ENCODE results near the gene TYMS.
A peak's percentile ranks its signal among the peaks of the same experiment; 100 is the strongest.

TYMS gene

GRCh38 chr18:657311-658000, at the start of gene TYMS:
TYMS (plus strand) TSS chr18:657653; CDS start chr18:657743, 90 bp downstream.
- DNase-seq: peak; percentile 87 to 90

DNA sequence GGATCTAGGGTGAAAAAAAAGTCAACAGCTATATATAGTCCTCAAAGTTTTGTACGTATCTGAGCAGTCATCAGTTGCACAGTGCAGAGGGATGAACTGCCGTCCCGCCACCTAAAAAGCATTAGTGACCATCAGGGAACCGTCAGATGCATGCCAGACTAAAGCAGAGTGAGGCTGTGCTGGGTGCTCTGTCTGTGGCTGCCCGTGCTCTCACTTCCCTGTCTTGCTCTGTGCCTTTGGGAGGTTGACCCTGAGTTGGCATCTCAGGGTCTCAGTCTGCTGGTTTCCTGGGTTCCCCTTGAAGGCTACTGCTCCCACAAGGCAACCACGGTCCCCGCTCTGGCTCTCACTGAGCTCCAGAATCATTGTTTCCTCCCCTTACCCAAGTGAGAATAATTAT, 49.5 kb upstream of the TYMS start:
- no peak for DNase-seq

- no peak for DNase-seq
Measured at GRCh38 chr18:610214-610928, 47.1 kb upstream of the TYMS start.

DNA sequence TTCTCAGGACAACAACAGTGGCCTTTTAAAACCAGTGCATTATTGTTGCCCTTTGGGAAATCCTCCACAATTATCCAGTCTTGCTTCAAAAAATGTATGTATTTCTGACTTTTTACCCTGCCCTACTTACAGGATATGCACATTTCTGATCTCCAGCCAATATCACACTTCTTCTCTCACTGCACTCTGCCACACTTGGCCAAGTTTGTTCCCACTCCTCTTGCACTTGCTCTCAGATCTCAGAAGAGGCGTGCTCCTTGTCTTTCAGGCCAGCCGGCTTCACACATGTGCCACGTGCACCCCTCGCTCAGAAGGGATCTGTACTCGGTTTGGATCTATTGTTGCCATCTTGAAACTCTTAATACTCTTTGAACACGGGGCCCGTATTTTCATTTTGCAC, 45.3 kb upstream of the TYMS start:
- no peak for DNase-seq

DNA sequence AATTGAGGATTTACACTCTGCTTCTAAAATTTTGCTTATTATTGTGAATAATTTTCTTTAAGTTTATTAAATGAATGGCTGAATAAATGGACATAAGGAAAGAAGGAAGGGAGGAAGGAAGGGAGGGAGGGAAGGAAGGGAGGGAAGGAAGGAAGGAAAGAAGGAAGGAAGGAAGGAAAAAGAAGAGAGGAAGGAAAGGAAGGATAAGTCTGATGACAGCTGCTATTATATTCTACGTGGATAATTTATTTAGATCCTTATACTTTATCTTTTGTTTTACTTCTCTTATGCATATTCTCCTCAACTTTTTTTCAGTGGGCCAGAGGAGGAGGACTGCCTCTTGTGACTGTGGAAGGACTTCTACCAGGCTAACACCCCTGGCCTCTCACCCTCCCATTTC, 43.3 kb upstream of the TYMS start:
- no peak for DNase-seq

DNA sequence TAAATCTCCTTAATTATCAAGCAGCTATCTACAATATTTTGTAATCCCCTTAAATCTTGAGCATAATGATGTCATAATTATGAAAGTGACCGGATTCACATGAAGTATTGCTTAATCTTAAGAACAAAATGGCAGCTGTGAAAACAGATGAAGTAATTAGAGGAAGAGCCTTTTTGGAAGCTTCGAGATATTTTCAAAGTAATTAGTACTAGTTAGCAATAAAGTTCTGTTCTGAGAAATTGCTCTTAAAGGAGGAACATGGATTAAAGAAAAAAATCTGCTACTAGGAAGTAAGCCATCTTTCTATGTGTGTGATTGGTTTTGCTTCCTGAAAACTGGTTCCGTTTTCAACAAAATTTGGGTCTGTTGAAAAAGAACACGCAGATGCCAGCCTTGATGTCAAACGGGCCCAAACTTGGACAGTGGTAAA, 42.3 kb upstream of the TYMS start:
- DNase-seq: no peak

DNA sequence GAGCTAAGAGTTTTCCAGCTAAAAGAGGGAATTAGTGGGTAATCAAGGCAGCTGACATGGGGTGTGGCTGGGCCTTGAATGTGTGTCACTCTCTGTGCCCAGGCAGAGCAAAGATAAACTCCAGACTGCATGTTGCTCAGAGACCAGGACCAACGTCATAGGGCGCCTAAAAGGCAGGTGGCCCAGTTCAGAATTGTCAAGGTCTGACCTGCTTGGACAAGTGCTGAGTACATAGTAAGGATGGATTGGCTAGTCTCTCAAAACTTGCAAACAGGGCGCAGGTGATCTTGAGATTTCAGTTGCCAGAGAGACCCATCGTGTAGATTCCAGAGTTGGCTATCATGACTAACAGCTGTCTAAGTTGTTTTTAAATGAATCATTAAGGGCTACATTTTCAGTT, 41.7 kb upstream of the TYMS start:
- DNase-seq: no peak

DNA sequence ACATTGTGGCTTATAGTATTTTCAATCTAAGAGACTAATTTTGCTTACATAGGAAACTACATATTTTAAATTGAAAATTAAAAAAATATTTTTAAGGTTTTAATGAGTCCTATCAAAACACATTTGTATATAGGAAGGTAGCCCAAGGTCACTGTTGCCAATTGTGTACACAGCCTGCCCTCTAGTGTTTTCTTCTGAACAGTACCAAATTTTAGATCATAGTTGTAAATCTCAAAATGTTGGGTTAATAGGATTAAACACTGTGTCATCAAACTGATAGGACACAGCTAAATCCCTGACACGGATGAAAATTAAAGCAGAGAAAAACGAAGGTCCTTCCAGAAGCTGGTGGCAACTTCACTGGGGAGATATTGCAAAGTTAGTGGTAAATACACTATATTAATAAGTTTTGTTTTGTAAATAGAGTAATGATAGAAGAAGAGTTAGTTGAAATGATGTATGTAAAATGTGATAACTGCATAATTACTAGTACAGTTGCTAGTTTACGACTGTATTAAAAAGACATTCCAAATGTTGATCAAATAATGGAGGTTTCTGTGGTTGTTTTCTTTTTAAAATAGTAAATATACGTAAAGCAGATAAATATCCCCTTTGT, 41.0 kb upstream of the TYMS start:
- DNase-seq: peak; percentile 34 to 50

GRCh38 chr18:617970-618504, 39.4 kb upstream of the TYMS start:
- DNase-seq: no peak

DNA sequence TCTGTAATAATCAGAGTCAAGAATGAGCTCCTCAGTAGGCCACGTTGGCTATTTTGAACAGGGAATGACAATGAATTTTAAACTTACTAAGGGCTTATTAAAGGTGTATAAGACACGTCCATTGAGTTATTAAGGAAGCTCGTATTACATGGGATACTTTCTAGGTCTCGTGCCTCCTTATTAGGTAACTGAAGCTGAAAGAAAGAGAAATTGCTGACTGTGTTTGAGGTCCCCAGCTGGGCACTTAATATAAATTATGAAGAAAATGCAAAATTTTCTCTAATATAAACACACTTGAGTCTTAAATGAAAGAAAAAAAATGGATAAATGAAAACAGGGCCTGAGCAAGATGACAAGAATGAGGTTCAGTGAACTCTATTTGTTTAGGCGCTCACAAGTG, 38.8 kb upstream of the TYMS start:
- DNase-seq: no peak

GRCh38 chr18:621291-622043, 36.0 kb upstream of the TYMS start:
- no peak for DNase-seq

DNA sequence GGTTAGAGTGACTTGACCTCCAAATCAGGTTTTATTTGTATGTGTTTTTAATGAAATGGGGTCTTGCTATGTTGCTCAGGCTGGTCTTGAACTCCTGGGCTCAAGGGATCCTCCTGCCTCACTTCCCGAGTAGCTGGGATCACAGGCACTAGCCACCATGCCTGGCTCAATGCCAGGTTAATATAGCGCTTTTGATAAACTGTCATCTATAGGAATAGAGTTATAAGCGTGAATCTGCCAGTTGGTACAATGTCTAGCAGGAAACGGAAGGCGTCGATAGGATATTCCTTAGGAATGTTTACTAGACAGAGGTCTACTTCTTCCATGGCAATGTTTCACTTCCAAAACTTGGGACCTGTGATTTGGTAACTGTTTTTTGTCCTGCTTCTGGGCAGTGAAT, 35.2 kb upstream of the TYMS start:
- DNase-seq: no peak

DNA sequence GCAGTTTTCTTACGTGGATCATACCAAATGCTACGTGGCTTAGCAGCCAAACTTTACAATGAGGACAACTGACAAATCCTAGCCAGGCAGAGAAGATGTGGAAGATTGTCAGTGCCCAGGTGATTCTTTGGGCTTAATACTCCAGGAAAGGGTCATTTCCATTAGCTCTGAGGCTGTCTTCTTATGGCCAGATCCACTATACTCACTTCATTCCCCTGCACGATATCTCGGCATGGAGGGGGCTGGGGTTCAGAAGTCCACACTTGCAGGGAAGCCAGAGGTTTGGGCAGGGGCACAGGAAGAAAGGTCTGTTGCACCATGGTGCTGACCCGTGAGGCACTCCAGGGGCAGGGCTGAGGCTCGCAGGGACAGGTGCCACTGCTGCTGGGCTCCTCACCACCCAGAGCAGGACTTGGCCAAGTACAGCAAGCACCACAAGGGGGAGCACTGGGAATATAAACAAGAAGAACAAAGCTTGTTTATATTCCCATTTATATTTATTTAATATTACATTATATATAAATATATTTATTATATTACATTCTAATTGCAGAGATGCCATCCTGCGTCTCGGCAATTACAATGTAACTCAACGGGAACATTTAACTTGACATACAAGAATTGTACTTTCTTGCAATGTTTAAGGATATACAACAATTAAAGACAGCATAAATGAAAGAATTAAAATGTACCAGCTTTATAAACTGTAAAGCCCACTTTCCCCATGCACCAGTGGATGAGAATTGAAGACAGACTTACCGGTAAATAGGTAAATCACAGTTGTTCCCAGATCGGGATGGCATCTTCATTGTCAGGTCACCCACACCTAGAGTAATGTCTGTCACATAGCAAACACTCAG, 33.5 kb upstream of the TYMS start:
- DNase-seq: peak; percentile 35 to 73

DNA sequence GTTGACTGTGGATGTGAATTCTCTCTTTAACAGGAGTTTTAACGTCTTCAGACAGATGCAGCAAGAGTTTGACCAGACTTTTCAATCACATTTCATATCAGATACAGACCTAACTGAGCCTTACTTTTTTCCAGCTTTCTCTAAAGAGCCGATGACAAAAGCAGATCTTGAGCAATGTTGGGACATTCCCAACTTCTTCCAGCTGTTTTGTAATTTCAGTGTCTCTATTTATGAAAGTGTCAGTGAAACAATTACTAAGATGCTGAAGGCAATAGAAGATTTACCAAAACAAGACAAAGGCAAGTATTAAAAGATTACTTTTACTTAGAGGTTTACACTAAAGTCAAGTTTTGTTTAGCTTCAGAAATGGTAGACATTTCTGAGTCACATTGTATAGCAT, 30.2 kb upstream of the TYMS start:
- DNase-seq: no peak

DNA sequence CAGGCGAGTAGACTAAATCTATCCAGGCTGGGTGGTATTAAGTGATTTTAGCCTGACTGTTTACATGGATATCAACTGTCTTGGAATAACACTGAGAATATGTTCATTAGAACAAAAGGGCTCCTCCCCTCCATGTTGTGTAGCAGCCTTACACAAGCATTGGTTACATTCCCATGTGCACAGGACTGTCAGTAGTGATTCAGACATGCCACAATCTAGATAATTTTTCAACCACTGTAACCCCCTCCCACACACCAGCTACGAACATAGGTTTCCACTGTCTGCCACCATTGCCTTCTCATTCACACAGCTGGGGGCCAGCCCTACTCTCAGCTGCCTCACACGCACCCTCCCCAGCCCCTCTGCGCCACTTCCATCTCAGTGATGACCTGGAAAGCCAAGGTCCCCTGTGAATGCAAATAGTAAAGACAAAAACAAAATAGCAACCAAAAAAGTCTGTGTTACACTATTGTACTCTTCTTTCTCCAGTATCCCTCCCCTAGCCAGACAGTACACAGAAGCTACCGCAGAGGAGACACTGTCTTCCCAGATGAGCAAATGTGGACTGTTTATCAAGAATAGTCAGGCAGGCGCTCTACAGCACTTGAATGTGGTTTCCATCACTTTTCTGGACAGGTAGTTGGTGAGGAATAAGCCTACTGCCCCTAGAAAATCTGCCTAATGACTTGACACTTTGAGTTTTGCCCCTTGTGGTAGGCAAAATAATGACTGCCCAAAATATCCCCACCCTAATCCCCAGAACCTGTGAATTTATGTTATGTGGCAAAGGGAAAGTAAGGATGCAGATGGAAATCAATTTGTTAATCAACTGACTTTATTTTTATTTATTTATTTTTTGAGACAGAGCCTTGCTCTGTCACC, 27.9 kb upstream of the TYMS start:
- DNase-seq: no peak

GRCh38 chr18:631560-631959, 25.9 kb upstream of the TYMS start:
- no peak for DNase-seq

DNA sequence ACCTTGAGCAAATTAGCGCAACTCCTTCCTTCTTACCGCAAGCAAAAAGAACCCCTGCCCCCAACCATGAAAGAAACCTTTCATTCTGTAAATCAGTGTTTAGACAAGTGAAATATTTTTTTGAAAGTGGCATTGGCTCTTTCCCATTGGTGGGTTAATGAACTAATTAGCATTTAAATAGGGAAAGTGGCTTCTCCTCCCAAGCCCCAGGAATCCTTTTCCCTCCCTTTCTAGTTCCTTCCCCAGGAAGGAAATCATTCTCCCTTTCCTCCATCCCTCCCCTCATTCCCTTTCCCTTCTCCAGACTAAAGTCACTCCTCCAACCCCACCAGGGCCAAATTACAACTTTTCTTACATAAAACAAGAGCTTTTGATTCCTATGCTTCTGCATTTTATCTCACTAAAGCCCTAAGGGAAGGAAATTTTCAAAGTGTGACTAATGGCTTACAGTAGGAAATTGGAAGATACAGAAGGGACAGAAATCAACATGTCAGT, 22.9 kb upstream of the TYMS start:
- no peak for DNase-seq

- DNase-seq: no peak
Measured at GRCh38 chr18:635171-635570, 22.3 kb upstream of the TYMS start.

GRCh38 chr18:641224-641623, 16.2 kb upstream of the TYMS start:
- DNase-seq: no peak

DNA sequence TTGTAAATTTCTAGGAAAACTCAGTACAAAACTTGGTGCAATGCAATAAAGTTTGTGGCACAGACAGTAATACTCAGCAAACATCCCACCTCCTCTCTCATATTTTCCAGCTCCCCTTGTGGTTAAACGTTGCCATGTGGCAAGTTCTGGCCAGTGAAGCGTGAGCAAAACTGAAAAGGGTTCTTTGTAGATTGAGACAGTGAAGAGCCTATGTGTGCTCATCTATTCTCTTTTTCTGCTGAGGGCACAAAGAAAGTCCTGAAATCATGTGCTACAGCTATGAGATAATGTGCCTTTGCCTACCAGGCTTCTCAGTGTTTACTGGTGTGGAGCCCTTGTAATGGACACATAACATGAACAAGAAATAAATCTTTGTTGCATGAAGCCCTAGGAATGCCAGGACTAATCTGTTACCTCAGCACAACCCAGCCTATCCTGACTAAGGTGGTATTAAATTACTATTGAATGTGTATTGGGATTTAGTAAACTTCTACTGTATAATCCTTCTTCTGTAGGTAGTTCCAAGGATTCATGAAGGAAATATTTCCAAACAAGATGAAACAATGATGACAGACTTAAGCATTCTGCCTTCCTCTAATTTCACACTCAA, 13.0 kb upstream of the TYMS start:
- DNase-seq: no peak

DNA sequence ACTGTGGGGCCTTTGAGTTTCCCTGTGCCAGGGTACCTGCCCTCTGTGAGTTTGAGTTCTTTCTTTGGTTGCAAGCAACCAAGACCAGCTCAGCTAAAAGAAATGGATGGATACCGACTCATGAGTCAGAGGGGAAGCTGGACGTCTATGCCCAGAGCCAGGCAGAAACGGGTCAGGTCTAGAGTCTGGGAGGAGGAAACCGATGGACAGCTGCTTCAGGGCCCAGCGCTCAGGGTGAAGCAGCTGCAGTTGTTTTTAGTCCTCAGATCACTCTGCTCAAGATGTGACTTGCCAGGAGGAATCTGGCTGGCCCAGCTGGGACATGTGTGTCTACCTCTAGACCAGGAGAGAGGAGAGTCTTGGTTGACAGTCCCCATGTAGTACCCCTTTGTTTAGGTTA, 10.1 kb upstream of the TYMS start:
- DNase-seq: no peak
